H9 (cell line): Measurements from ENCODE around the gene PPP4R2. TPM values are rescaled to one million over a fixed set of nuclear protein-coding genes. Genes with fewer than 3 reads are reported as not detected.

Experiments used
- DNase-seq: peaks from one replicate; pipeline ENCODE4 v3.0.0-alpha.2; 2017
- H2AFZ ChIP-seq: one replicate; pipeline ENCODE4 v1.6.1; 2013; ENCODE audit warnings: mild to moderate bottlenecking, low read length, control low read depth, moderate library complexity
- H2AK5ac ChIP-seq: 2 replicates; pipeline ENCODE4 v1.6.1; 2013; ENCODE audit warnings: low read length, control low read depth, mixed read lengths; ENCODE audit not compliant: insufficient read length
- H2BK120ac ChIP-seq: one replicate; pipeline ENCODE4 v1.6.1; 2013; ENCODE audit warnings: low read depth, mild to moderate bottlenecking, low read length, control low read depth, inconsistent platforms; ENCODE audit not compliant: poor library complexity, severe bottlenecking
- H2BK12ac ChIP-seq: 2 replicates; pipeline ENCODE4 v1.6.1; 2013; ENCODE audit warnings: low read length, control low read depth, mixed read lengths, low read depth; ENCODE audit not compliant: insufficient read length
- H2BK15ac ChIP-seq: 2 replicates; pipeline ENCODE4 v1.6.1; 2013; ENCODE audit warnings: low read depth, low read length, control low read depth
- H2BK20ac ChIP-seq: one replicate; pipeline ENCODE4 v1.6.1; 2013; ENCODE audit warnings: low read depth, mild to moderate bottlenecking, low read length, control low read depth, inconsistent platforms; ENCODE audit not compliant: poor library complexity, severe bottlenecking
- H2BK5ac ChIP-seq: 2 replicates; pipeline ENCODE4 v1.6.1; 2013; ENCODE audit warnings: low read length, control low read depth, mixed read lengths; ENCODE audit not compliant: insufficient read length
- H3K14ac ChIP-seq: 2 replicates; pipeline ENCODE4 v1.6.1; 2013; ENCODE audit warnings: low read length, control low read depth; ENCODE audit not compliant: insufficient read depth
- H3K18ac ChIP-seq: 2 replicates; pipeline ENCODE4 v1.6.1; 2013; ENCODE audit warnings: low read depth, mild to moderate bottlenecking, mixed read lengths, low read length, control low read depth; ENCODE audit not compliant: insufficient read length
- H3K23ac ChIP-seq: 2 replicates; pipeline ENCODE4 v1.6.1; 2013; ENCODE audit warnings: low read length, control low read depth, mixed read lengths, low read depth; ENCODE audit not compliant: insufficient read length
- H3K23me2 ChIP-seq: 2 replicates; pipeline ENCODE4 v1.6.1; 2013; ENCODE audit warnings: low read depth, mild to moderate bottlenecking, mixed read lengths, low read length, control low read depth; ENCODE audit not compliant: insufficient read length, poor library complexity, severe bottlenecking
- H3K27ac ChIP-seq: 2 replicates; pipeline ENCODE4 v1.5.1; 2013; ENCODE audit warnings: low read length, control low read depth, mixed read lengths, low read depth; ENCODE audit not compliant: insufficient read length
- H3K27me3 ChIP-seq: 2 replicates; pipeline ENCODE4 v1.6.1; 2013; ENCODE audit warnings: low read length, control low read depth, inconsistent platforms; ENCODE audit not compliant: insufficient read depth
- H3K4ac ChIP-seq: 2 replicates; pipeline ENCODE4 v1.6.1; 2013; ENCODE audit warnings: low read depth, mild to moderate bottlenecking, control low read depth, inconsistent platforms, low read length, moderate library complexity
- H3K4me1 ChIP-seq: 2 replicates; pipeline ENCODE4 v1.6.1; 2013; ENCODE audit warnings: low read length, control low read depth, inconsistent platforms; ENCODE audit not compliant: insufficient read depth
- H3K4me2 ChIP-seq: 2 replicates; pipeline ENCODE4 v1.6.1; 2013; ENCODE audit warnings: low read length, control low read depth, mixed read lengths; ENCODE audit not compliant: insufficient read length, insufficient read depth
- H3K56ac ChIP-seq: 2 replicates; pipeline ENCODE4 v1.6.1; 2013; ENCODE audit warnings: low read depth, mild to moderate bottlenecking, mixed read lengths, low read length, control low read depth; ENCODE audit not compliant: insufficient read length
- H3K79me1 ChIP-seq: 2 replicates; pipeline ENCODE4 v1.6.1; 2013; ENCODE audit warnings: low read depth, mild to moderate bottlenecking, moderate library complexity, low read length, control low read depth, inconsistent platforms; ENCODE audit not compliant: insufficient read depth, poor library complexity, severe bottlenecking
- H3K79me2 ChIP-seq: 2 replicates; pipeline ENCODE4 v1.6.1; 2013; ENCODE audit warnings: low read length, control low read depth, inconsistent platforms; ENCODE audit not compliant: insufficient read depth
- H3K9ac ChIP-seq: 2 replicates; pipeline ENCODE4 v1.6.1; 2013; ENCODE audit warnings: low read length, control low read depth, mixed read lengths; ENCODE audit not compliant: insufficient read length; ENCODE audit errors: extremely low read depth
- H3K9me3 ChIP-seq: one replicate; pipeline ENCODE4 v1.6.1; 2013; ENCODE audit warnings: low read depth, low read length, inconsistent platforms; ENCODE audit not compliant: control insufficient read depth
- H3T11ph ChIP-seq: one replicate; pipeline ENCODE4 v1.6.1; 2013; ENCODE audit warnings: mild to moderate bottlenecking, low read length, control low read depth, inconsistent platforms
- H4K20me1 ChIP-seq: one replicate; pipeline ENCODE4 v1.6.1; 2013; ENCODE audit not compliant: control insufficient read depth, insufficient read length, insufficient read depth
- H4K5ac ChIP-seq: 2 replicates; pipeline ENCODE4 v1.6.1; 2013; ENCODE audit warnings: low read depth, mild to moderate bottlenecking, mixed read lengths, low read length, control low read depth; ENCODE audit not compliant: insufficient read length
- H4K8ac ChIP-seq: replicated peaks from 2 replicates; pipeline ENCODE4 v1.6.1; 2013; ENCODE audit warnings: low read length, control low read depth, mixed read lengths, low read depth; ENCODE audit not compliant: insufficient read length
- H4K91ac ChIP-seq: 2 replicates; pipeline ENCODE4 v1.6.1; 2013; ENCODE audit warnings: low read depth, mild to moderate bottlenecking, moderate library complexity, mixed read lengths, low read length, control low read depth; ENCODE audit not compliant: insufficient read length
- H3K27ac Mint-ChIP-seq, 3 experiments: 2 replicates in 2 of 3; 3 replicates in 1 of 3; pipeline ENCODE4 v1.8.0; 2020 to 2021; ENCODE audit warnings: mixed read lengths in 3 of 3, mild to moderate bottlenecking in 1 of 3, moderate library complexity in 1 of 3
- H3K27me3 Mint-ChIP-seq: 2 replicates; pipeline ENCODE4 v1.8.0; 2021; ENCODE audit warnings: low read depth, mild to moderate bottlenecking, moderate library complexity, mixed read lengths
- H3K36me3 Mint-ChIP-seq, 3 experiments: 2 replicates in 2 of 3; 3 replicates in 1 of 3; pipeline ENCODE4 v1.8.0; 2020 to 2021; ENCODE audit warnings: low read depth in 3 of 3, mixed read lengths in 3 of 3; ENCODE audit not compliant: insufficient read depth in 1 of 3
- H3K4me1 Mint-ChIP-seq, 2 experiments: 2 replicates each; pipeline ENCODE4 v1.8.0; 2020; ENCODE audit warnings: mixed read lengths in 2 of 2
- H3K4me3 Mint-ChIP-seq, 2 experiments: 2 replicates in 1 of 2; 3 replicates in 1 of 2; pipeline ENCODE4 v1.8.0; 2020 to 2021; ENCODE audit warnings: mild to moderate bottlenecking in 2 of 2, mixed read lengths in 2 of 2, moderate library complexity in 1 of 2
- H3K9me3 Mint-ChIP-seq, 2 experiments: 2 replicates in 1 of 2; 3 replicates in 1 of 2; pipeline ENCODE4 v1.8.0; 2020; ENCODE audit warnings: mild to moderate bottlenecking in 2 of 2, mixed read lengths in 2 of 2, moderate library complexity in 1 of 2
- CTCF ChIP-seq: fragments of 200-600 bp; sonication (generic); conservative IDR thresholded peaks from 3 replicates; pipeline ENCODE4 v1.8.0; 2021; ENCODE audit warnings: antibody characterized with exemption, mild to moderate bottlenecking
- WGBS: extraction: QIAGEN DNeasy Blood & Tissue Kit; methylation state at CpG from one replicate; pipeline ENCODE4 v1.1.7; 2013; ENCODE audit warnings: missing lambda C conversion rate, low lambda C conversion rate, mixed read lengths; ENCODE audit not compliant: insufficient read length; ENCODE audit errors: extremely low coverage; 5-methylcytosine and 5-hydroxymethylcytosine counted together
- total RNA-seq: library from RNA; stranded (reverse); gene quantifications from 2 replicates; pipeline ENCODE4 v1.2.1, GENCODE V29; 2021

Gene PPP4R2
- total RNA-seq, 1 experiment from 2014 or later = 132 TPM

GRCh38 chr3:73009008-73009407 lies 12.4 kb downstream of the PPP4R2 start:
- H3K9me3 Mint-ChIP-seq = no peaks in the 10 kb centered on the region
- Histone ChIP-seq H3K4me2 (no peak overlapping the region), H3K4ac (no peak overlapping the region), H4K91ac (no peak overlapping the region), H3T11ph (no peak overlapping the region), H3K56ac (no peak overlapping the region), H3K4me1 (no peaks in the 10 kb centered on the region), H2BK12ac (no peak overlapping the region), H3K79me2 (peaks cover 80% of the 10 kb centered on the region), H2BK15ac (no peak overlapping the region), H3K27me3 (no peaks in the 10 kb centered on the region), H2AK5ac (no peak overlapping the region), H3K14ac (no peak overlapping the region), H3K18ac (no peak overlapping the region), H3K27ac (no peak overlapping the region), H3K23ac (no peak overlapping the region), H2AFZ (no peak overlapping the region), H2BK120ac (no peak overlapping the region), H3K23me2 (no peaks in the 10 kb centered on the region), H3K9ac (no peak overlapping the region), H2BK20ac (no peak overlapping the region), H3K79me1 (peaks cover 10% of the 10 kb centered on the region), H3K9me3 (no peaks in the 10 kb centered on the region), H4K5ac (no peak overlapping the region), H2BK5ac (no peak overlapping the region), H4K8ac (no peak overlapping the region), H4K20me1 (no peaks in the 10 kb centered on the region)
- DNase-seq = no peak
- H3K4me3 Mint-ChIP-seq = no peak overlapping the region
- H3K27me3 Mint-ChIP-seq = no peaks in the 10 kb centered on the region
- peaks cover 26 to 53% (median 42%) of the 10 kb centered on the region in 3 experiments for H3K36me3 Mint-ChIP-seq
- no peak for TF ChIP-seq CTCF
- peaks cover 37 to 38% of the 10 kb centered on the region in 2 experiments for H3K4me1 Mint-ChIP-seq
- WGBS = 100% methylated on average over 2 of the region's 4 CpGs
- H3K27ac Mint-ChIP-seq = peak overlapping the region in 2 of 3 experiments; percentile 7 to 24; a peak in 1 of 7 replicates
